PC-9 (cell line): ENCODE results near the gene GCLM. TPM values are rescaled to one million over a fixed set of nuclear protein-coding genes. Genes with fewer than 3 reads are reported as not detected.
A peak's percentile ranks its signal among the peaks of the same experiment; 100 is the strongest.

ENCODE experiments used
- Bru-seq: library from RNA; stranded (reverse); fragments of 400-500 nt; gene quantifications from one replicate; lab custom pipeline; 2021; lab: Mats Ljungman, UMichigan
- BruChase-seq, 2 experiments: library from RNA; stranded (reverse); fragments of 400-500 nt; gene quantifications; one replicate each; lab custom pipeline; 2021; lab: Mats Ljungman, UMichigan
- BruUV-seq: library from RNA; stranded (reverse); fragments of 400-500 nt; replicated peaks from 2 replicates; lab custom pipeline; 2021; lab: Mats Ljungman, UMichigan
- CTCF ChIA-PET: fragments of 300-600 bp; sonication (Branson Sonifier 250); formaldehyde crosslinking; loops from one replicate; lab custom pipeline; 2022; ENCODE audit warnings: antibody characterized with exemption; lab: Charles Lee
- POLR2A ChIA-PET: fragments of 300-600 bp; sonication (Branson Sonifier 250); formaldehyde crosslinking; loops from one replicate; lab custom pipeline; 2022; ENCODE audit warnings: antibody characterized with exemption; ENCODE audit not compliant: unreplicated experiment; lab: Charles Lee
- DNase-seq, 2 experiments: peaks; one replicate each; pipeline versions ENCODE4 v3.0.0 to v3.0.0-alpha.2; 2015 to 2022; ENCODE audit warnings: mixed read lengths in 1 of 2
- H2AFZ ChIP-seq: fragments of 200-600 bp; sonication (generic); 2 replicates; pipeline ENCODE4 v1.8.1; 2017; ENCODE audit warnings: antibody characterized with exemption
- H3F3A ChIP-seq: fragments of 200-600 bp; sonication (generic); 2 replicates; pipeline ENCODE4 v1.8.1; 2017; ENCODE audit warnings: antibody characterized with exemption, mild to moderate bottlenecking, low read depth; ENCODE audit not compliant: insufficient read depth
- H3K27ac ChIP-seq: fragments of 200-600 bp; sonication (generic); 2 replicates; pipeline ENCODE4 v1.6.1; 2016; ENCODE audit warnings: mixed run types
- H3K27me3 ChIP-seq: fragments of 200-600 bp; sonication (generic); 2 replicates; pipeline ENCODE4 v1.6.1; 2016; ENCODE audit warnings: low read depth, mixed run types; ENCODE audit not compliant: insufficient read depth
- H3K36me3 ChIP-seq: fragments of 200-600 bp; sonication (generic); 2 replicates; pipeline ENCODE4 v1.6.1; 2016; ENCODE audit warnings: low read depth, mixed run types
- H3K4me1 ChIP-seq: fragments of 200-600 bp; sonication (generic); replicated peaks from 2 replicates; pipeline ENCODE4 v1.6.1; 2016; ENCODE audit warnings: mixed run types; ENCODE audit not compliant: insufficient read depth
- H3K4me2 ChIP-seq: fragments of 200-600 bp; sonication (generic); 2 replicates; pipeline ENCODE4 v1.6.1; 2017; ENCODE audit warnings: mixed run types
- H3K4me3 ChIP-seq: fragments of 200-600 bp; sonication (generic); 2 replicates; pipeline ENCODE4 v1.6.1; 2016; ENCODE audit warnings: mixed run types
- H3K79me2 ChIP-seq: fragments of 200-600 bp; sonication (generic); 2 replicates; pipeline ENCODE4 v1.6.1; 2017; ENCODE audit warnings: low read depth, mixed run types
- H3K9me2 ChIP-seq: fragments of 200-600 bp; sonication (generic); 2 replicates; pipeline ENCODE4 v1.8.1; 2017; ENCODE audit warnings: mild to moderate bottlenecking; ENCODE audit not compliant: insufficient read depth
- H3K9me3 ChIP-seq: fragments of 200-600 bp; sonication (generic); 2 replicates; pipeline ENCODE4 v1.8.1; 2016; ENCODE audit warnings: low read depth; ENCODE audit not compliant: insufficient read depth
- H4K20me1 ChIP-seq: fragments of 200-600 bp; sonication (generic); 2 replicates; pipeline ENCODE4 v1.8.1; 2017; ENCODE audit not compliant: insufficient read depth
- EZH2 ChIP-seq: fragments of 200-600 bp; sonication (generic); IDR thresholded peaks from 2 replicates; pipeline ENCODE4 v1.8.0; 2017; ENCODE audit warnings: antibody characterized with exemption, low read depth
- intact Hi-C: fragments of 100-400 bp; cut with micrococcal nuclease; formaldehyde crosslinking; loops from one replicate; pipeline ENCODE4 v1.10.0; 2022; ENCODE audit not compliant: unreplicated experiment
- long read RNA-seq: library from polyadenylated mRNA; stranded (forward); transcript quantifications from one replicate; pipeline ENCODE4 v2.0.0, GENCODE V29; 2022
- total RNA-seq: library from RNA; stranded (reverse); gene quantifications from 2 replicates; pipeline ENCODE4 v1.2.3, GENCODE V29; 2021
- TF ChIP-seq, protein P1 (sequence below): fragments of 200-600 bp; sonication (generic); conservative IDR thresholded peaks from 2 replicates; pipeline ENCODE4 v1.6.1; 2017; ENCODE audit warnings: mixed run types, antibody characterized with exemption, mild to moderate bottlenecking, moderate library complexity

The GCLM gene
- total RNA-seq = 270 and 272 TPM in 2 replicates
- Bru-seq, nascent RNA = percentile 100 among the genes with signal in this experiment
- percentile 100 among the genes with signal in this experiment for BruChase-seq, experiment 1, labeled RNA remaining after a 2-hour chase
- percentile 99 among the genes with signal in this experiment for BruChase-seq, experiment 2, labeled RNA remaining after a 6-hour chase
- long read RNA-seq, full-length matches to known transcripts = 774 of 862 reads
- long read RNA-seq, partial matches to known transcripts = 14 of 862 reads
- long read RNA-seq, other reads (novel, unspliced or antisense) = 74 of 862 reads

- Histone ChIP-seq H3F3A (peaks cover 21% of the 10 kb centered on the region), H4K20me1 (peaks cover 36% of the 10 kb centered on the region), H3K4me1 (peaks cover 32% of the 10 kb centered on the region), H3K27me3 (no peaks in the 10 kb centered on the region), H3K27ac (peak within 1 kb of the TSS; percentile 80), H3K9me3 (no peaks in the 10 kb centered on the region; the same call in 1 of the 2 replicates), H3K36me3 (peaks cover 28% of the 10 kb centered on the region), H3K9me2 (no peaks in the 10 kb centered on the region), H3K4me2 (peak within 1 kb of the TSS; percentile 92), H2AFZ (peak within 1 kb of the TSS; percentile 89), H3K4me3 (peak within 1 kb of the TSS; percentile 68), H3K79me2 (peaks cover 53% of the 10 kb centered on the region)
- ChIA-PET CTCF (interaction anchor here (0.7 to 1.9 kb wide), 8 partner anchors 30 to 129 kb away, joined by 3 to 7 read pairs (median 4); partner anchors contain the start of gene DNTTIP2), POLR2A (interaction anchor here (0.7 to 1.9 kb wide), 6 partner anchors 11 to 116 kb away, joined by 3 to 16 read pairs (median 5); no protein-coding TSS in a partner anchor)
- peak; percentile 94 to 97 for DNase-seq
- BruUV-seq = TSS peak; percentile 72
- TF ChIP-seq, protein P1, sequence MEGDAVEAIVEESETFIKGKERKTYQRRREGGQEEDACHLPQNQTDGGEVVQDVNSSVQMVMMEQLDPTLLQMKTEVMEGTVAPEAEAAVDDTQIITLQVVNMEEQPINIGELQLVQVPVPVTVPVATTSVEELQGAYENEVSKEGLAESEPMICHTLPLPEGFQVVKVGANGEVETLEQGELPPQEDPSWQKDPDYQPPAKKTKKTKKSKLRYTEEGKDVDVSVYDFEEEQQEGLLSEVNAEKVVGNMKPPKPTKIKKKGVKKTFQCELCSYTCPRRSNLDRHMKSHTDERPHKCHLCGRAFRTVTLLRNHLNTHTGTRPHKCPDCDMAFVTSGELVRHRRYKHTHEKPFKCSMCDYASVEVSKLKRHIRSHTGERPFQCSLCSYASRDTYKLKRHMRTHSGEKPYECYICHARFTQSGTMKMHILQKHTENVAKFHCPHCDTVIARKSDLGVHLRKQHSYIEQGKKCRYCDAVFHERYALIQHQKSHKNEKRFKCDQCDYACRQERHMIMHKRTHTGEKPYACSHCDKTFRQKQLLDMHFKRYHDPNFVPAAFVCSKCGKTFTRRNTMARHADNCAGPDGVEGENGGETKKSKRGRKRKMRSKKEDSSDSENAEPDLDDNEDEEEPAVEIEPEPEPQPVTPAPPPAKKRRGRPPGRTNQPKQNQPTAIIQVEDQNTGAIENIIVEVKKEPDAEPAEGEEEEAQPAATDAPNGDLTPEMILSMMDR = peak; percentile 80
- no peak for TF ChIP-seq EZH2
- intact Hi-C loops = loop anchor here (1.0 to 5.0 kb wide), 4 partner anchors 55 to 898 kb away; no protein-coding TSS in a partner anchor
These were observed at the start of gene GCLM for GRCh38 chr1:93909146-93910050. Gene GCLM (minus strand): TSS chr1:93909430. CDS start chr1:93909163, 267 bp downstream.

DNA sequence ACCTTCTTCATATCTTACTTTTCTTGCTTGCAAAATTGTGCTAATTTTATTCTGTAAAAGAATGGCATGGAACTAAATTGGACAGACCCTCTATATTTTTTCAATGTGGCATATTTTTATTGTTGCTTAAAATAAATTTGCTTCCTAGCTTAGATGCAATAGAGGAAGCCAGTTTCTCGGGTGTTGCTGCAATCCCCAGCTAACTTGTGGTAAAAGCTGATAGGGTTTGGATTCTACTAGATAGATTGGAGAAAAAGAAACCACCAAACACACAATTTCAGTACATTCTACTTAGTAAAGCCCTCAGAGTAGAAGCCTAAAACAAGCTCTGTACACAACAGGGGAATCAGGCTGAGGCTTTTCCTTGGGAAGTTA is 49.5 kb upstream of the GCLM start:
- Histone ChIP-seq H3K27me3 (no peaks in the 10 kb centered on the region), H3K4me2 (no peak overlapping the region), H3K4me1 (peaks cover 42% of the 10 kb centered on the region), H3K9me3 (peaks cover 27% of the 10 kb centered on the region), H4K20me1 (no peaks in the 10 kb centered on the region), H3K36me3 (no peaks in the 10 kb centered on the region), H3K9me2 (no peaks in the 10 kb centered on the region), H2AFZ (no peak overlapping the region), H3K27ac (no peak overlapping the region), H3F3A (peaks cover 30% of the 10 kb centered on the region), H3K79me2 (no peaks in the 10 kb centered on the region), H3K4me3 (no peak overlapping the region)
- ChIA-PET CTCF (no interaction called here), POLR2A (interaction anchor here (0.7 kb wide), 1 partner anchor 109 kb away, joined by 4 read pairs; no protein-coding TSS in a partner anchor)
- TF ChIP-seq, protein P1 = no peak
- no peak for TF ChIP-seq EZH2
- intact Hi-C loops = no loop called here
- DNase-seq = no peak
- no TSS peak for BruUV-seq
